WTC11 (cell line): Measurements from ENCODE around the gene MGAT5B. TPM values are rescaled to one million over a fixed set of nuclear protein-coding genes. Genes with fewer than 3 reads are reported as not detected.

ENCODE experiments used
- ATAC-seq: fragments of 200-7000 bp; cut with Tn5 transposase; 2 replicates; pipeline ENCODE4 v1.10.0; 2021; ENCODE audit warnings: mild to moderate bottlenecking, moderate library complexity
- CTCF ChIA-PET: fragments of 300-600 bp; sonication (Branson Sonifier 250); formaldehyde crosslinking; loops from one replicate; lab custom pipeline; 2021; ENCODE audit warnings: antibody characterized with exemption; lab: Charles Lee
- POLR2A ChIA-PET: fragments of 350-600 bp; sonication (Branson Sonifier 250); formaldehyde crosslinking; loops from one replicate; lab custom pipeline; 2021; ENCODE audit warnings: antibody characterized with exemption; lab: Charles Lee
- DNase-seq: peaks from one replicate; pipeline ENCODE4 v3.0.0; 2021; ENCODE audit warnings: low spot score
- H3K27ac Mint-ChIP-seq: 2 replicates; pipeline ENCODE4 v1.8.0; 2021; ENCODE audit warnings: mixed read lengths
- H3K27me3 Mint-ChIP-seq: 2 replicates; pipeline ENCODE4 v1.8.0; 2021; ENCODE audit warnings: low read depth, mild to moderate bottlenecking, moderate library complexity, mixed read lengths
- H3K36me3 Mint-ChIP-seq: 2 replicates; pipeline ENCODE4 v1.8.0; 2021; ENCODE audit warnings: mixed read lengths
- H3K4me1 Mint-ChIP-seq: 2 replicates; pipeline ENCODE4 v1.8.0; 2022; ENCODE audit warnings: mixed read lengths
- H3K4me3 Mint-ChIP-seq: 2 replicates; pipeline ENCODE4 v1.8.0; 2021; ENCODE audit warnings: mild to moderate bottlenecking, moderate library complexity, mixed read lengths
- H3K9me3 Mint-ChIP-seq: 2 replicates; pipeline ENCODE4 v1.8.0; 2021; ENCODE audit warnings: mixed read lengths
- AR ChIP-seq: fragments of 250-450 bp; sonication (Bioruptor Pico); IDR thresholded peaks from 2 replicates; pipeline ENCODE4 v1.9.0; 2021; ENCODE audit warnings: mild to moderate bottlenecking
- ATF1 ChIP-seq: sonication (generic); formaldehyde crosslinking; IDR thresholded peaks from 2 replicates; pipeline ENCODE4 v1.8.1; 2023; ENCODE audit warnings: mild to moderate bottlenecking, moderate library complexity, missing genetic modification reagents
- CREB1 ChIP-seq: sonication (generic); formaldehyde crosslinking; IDR thresholded peaks from 2 replicates; pipeline ENCODE4 v1.8.0; 2023; ENCODE audit warnings: mild to moderate bottlenecking, missing genetic modification reagents
- E2F5 ChIP-seq: sonication (generic); formaldehyde crosslinking; IDR thresholded peaks from 2 replicates; pipeline ENCODE4 v1.8.1; 2022; ENCODE audit warnings: mild to moderate bottlenecking, moderate library complexity, missing genetic modification reagents
- JAZF1 ChIP-seq: fragments of 250-450 bp; sonication (Bioruptor Pico); IDR thresholded peaks from 2 replicates; pipeline ENCODE4 v1.9.0; 2021; ENCODE audit warnings: moderate library complexity, mild to moderate bottlenecking, inconsistent platforms
- JUN ChIP-seq: sonication (generic); formaldehyde crosslinking; IDR thresholded peaks from 2 replicates; pipeline ENCODE4 v1.8.0; 2023; ENCODE audit warnings: mild to moderate bottlenecking, missing genetic modification reagents
- KAT7 ChIP-seq: sonication (generic); formaldehyde crosslinking; IDR thresholded peaks from 2 replicates; pipeline ENCODE4 v1.8.1; 2023; ENCODE audit warnings: missing genetic modification reagents, mild to moderate bottlenecking, borderline replicate concordance
- MYBL2 ChIP-seq: sonication (generic); formaldehyde crosslinking; IDR thresholded peaks from 2 replicates; pipeline ENCODE4 v1.8.1; 2023; ENCODE audit warnings: mild to moderate bottlenecking, moderate library complexity, missing genetic modification reagents
- NFATC4 ChIP-seq: fragments of 250-450 bp; sonication (Bioruptor Pico); IDR thresholded peaks from 2 replicates; pipeline ENCODE4 v1.9.0; 2021; ENCODE audit warnings: mild to moderate bottlenecking
- NR1H2 ChIP-seq: sonication (generic); formaldehyde crosslinking; IDR thresholded peaks from 2 replicates; pipeline ENCODE4 v1.9.0; 2021; ENCODE audit warnings: mild to moderate bottlenecking, moderate library complexity, missing genetic modification reagents
- OVOL2 ChIP-seq: fragments of 250-450 bp; sonication (Bioruptor Pico); IDR thresholded peaks from 2 replicates; pipeline ENCODE4 v1.9.0; 2021; ENCODE audit warnings: mild to moderate bottlenecking, borderline replicate concordance
- PREB ChIP-seq: sonication (generic); formaldehyde crosslinking; IDR thresholded peaks from 2 replicates; pipeline ENCODE4 v1.8.1; 2022; ENCODE audit warnings: mild to moderate bottlenecking, missing genetic modification reagents, moderate library complexity, borderline replicate concordance
- PRRX2 ChIP-seq: fragments of 250-450 bp; sonication (Bioruptor Pico); IDR thresholded peaks from 2 replicates; pipeline ENCODE4 v1.8.0; 2021; ENCODE audit warnings: mild to moderate bottlenecking
- SMAD4 ChIP-seq: sonication (generic); formaldehyde crosslinking; IDR thresholded peaks from 2 replicates; pipeline ENCODE4 v1.8.0; 2022; ENCODE audit warnings: mild to moderate bottlenecking, missing genetic modification reagents
- STAT6 ChIP-seq: sonication (generic); formaldehyde crosslinking; conservative IDR thresholded peaks from 2 replicates; pipeline ENCODE4 v1.8.1; 2023; ENCODE audit warnings: mild to moderate bottlenecking, low read depth, missing genetic modification reagents, moderate library complexity
- ZNF416 ChIP-seq: fragments of 250-450 bp; sonication (Bioruptor Pico); IDR thresholded peaks from 2 replicates; pipeline ENCODE4 v1.9.0; 2021; ENCODE audit warnings: mild to moderate bottlenecking, inconsistent platforms
- ZNF423 ChIP-seq: fragments of 250-450 bp; sonication (Bioruptor Pico); IDR thresholded peaks from 2 replicates; pipeline ENCODE4 v2.1.2; 2022; ENCODE audit warnings: mild to moderate bottlenecking, moderate library complexity
- ZNF671 ChIP-seq: fragments of 250-450 bp; sonication (Bioruptor Pico); IDR thresholded peaks from 2 replicates; pipeline ENCODE4 v1.8.0; 2021; ENCODE audit warnings: mild to moderate bottlenecking
- ZSCAN18 ChIP-seq: fragments of 250-450 bp; sonication (Bioruptor Pico); IDR thresholded peaks from 2 replicates; pipeline ENCODE4 v2.1.2; 2022; ENCODE audit warnings: mild to moderate bottlenecking, moderate library complexity
- total RNA-seq: library from RNA; stranded (reverse); gene quantifications from 3 replicates; pipeline ENCODE4 v1.2.3, GENCODE V29; 2021
- TF ChIP-seq, protein P1 (sequence below): sonication (generic); formaldehyde crosslinking; IDR thresholded peaks from 2 replicates; pipeline ENCODE4 v1.8.1; 2023; ENCODE audit warnings: mild to moderate bottlenecking, missing genetic modification reagents
- TF ChIP-seq, protein P2 (sequence below): sonication (generic); formaldehyde crosslinking; IDR thresholded peaks from 2 replicates; pipeline ENCODE4 v1.8.1; 2022; ENCODE audit warnings: low read depth, missing genetic modification reagents, borderline replicate concordance
- TF ChIP-seq, protein P3 (sequence below): sonication (generic); formaldehyde crosslinking; IDR thresholded peaks from 2 replicates; pipeline ENCODE4 v1.8.1; 2023; ENCODE audit warnings: mild to moderate bottlenecking, missing genetic modification reagents, moderate library complexity

MGAT5B gene
- total RNA-seq, 1 experiment from 2014 or later, result 11.6 TPM

GRCh38 chr17:76886395-76886794 is 18.2 kb downstream of the MGAT5B start (continued):
- TF ChIP-seq, protein P1, sequence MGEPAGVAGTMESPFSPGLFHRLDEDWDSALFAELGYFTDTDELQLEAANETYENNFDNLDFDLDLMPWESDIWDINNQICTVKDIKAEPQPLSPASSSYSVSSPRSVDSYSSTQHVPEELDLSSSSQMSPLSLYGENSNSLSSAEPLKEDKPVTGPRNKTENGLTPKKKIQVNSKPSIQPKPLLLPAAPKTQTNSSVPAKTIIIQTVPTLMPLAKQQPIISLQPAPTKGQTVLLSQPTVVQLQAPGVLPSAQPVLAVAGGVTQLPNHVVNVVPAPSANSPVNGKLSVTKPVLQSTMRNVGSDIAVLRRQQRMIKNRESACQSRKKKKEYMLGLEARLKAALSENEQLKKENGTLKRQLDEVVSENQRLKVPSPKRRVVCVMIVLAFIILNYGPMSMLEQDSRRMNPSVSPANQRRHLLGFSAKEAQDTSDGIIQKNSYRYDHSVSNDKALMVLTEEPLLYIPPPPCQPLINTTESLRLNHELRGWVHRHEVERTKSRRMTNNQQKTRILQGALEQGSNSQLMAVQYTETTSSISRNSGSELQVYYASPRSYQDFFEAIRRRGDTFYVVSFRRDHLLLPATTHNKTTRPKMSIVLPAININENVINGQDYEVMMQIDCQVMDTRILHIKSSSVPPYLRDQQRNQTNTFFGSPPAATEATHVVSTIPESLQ (CRISPR knock-in tag), result no peak
- TF ChIP-seq SMAD4 (CRISPR knock-in tag) (no peak), ZNF416 (CRISPR knock-in tag) (no peak), PREB (CRISPR knock-in tag) (no peak), OVOL2 (CRISPR knock-in tag) (no peak), JAZF1 (no peak), KAT7 (no peak), CREB1 (CRISPR knock-in tag) (no peak), ZSCAN18 (CRISPR knock-in tag) (no peak), E2F5 (CRISPR knock-in tag) (no peak), NFATC4 (CRISPR knock-in tag) (no peak)
- TF ChIP-seq, protein P2, sequence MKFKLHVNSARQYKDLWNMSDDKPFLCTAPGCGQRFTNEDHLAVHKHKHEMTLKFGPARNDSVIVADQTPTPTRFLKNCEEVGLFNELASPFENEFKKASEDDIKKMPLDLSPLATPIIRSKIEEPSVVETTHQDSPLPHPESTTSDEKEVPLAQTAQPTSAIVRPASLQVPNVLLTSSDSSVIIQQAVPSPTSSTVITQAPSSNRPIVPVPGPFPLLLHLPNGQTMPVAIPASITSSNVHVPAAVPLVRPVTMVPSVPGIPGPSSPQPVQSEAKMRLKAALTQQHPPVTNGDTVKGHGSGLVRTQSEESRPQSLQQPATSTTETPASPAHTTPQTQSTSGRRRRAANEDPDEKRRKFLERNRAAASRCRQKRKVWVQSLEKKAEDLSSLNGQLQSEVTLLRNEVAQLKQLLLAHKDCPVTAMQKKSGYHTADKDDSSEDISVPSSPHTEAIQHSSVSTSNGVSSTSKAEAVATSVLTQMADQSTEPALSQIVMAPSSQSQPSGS (CRISPR knock-in tag), result no peak
- TF ChIP-seq, protein P3, sequence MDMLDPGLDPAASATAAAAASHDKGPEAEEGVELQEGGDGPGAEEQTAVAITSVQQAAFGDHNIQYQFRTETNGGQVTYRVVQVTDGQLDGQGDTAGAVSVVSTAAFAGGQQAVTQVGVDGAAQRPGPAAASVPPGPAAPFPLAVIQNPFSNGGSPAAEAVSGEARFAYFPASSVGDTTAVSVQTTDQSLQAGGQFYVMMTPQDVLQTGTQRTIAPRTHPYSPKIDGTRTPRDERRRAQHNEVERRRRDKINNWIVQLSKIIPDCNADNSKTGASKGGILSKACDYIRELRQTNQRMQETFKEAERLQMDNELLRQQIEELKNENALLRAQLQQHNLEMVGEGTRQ, result no peak

DNA sequence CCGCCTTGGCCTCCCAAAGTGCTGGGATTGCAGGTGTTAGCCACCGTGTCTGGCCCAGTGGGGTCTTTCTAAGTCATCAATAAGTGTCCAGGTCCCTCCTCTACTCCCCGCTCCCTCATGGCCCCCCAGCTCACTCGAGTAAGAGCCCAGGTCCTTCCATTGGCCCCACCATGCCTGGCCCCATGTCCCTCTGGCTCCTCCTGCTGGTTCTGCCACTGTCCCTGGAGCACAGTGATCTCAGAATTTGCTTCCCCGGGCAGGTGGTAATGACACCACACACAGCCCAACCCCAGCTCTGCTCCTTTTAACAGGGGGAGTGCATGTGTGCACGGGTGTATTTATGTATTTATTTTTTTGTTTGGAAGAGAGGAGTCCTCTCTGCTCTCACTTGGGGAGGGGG is 19.6 kb downstream of the MGAT5B start:
- Mint-ChIP-seq H3K27ac (peak overlapping the region; percentile 4; the same call in 1 of the 2 replicates), H3K36me3 (no peaks in the 10 kb centered on the region), H3K9me3 (no peaks in the 10 kb centered on the region), H3K4me3 (no peak overlapping the region), H3K27me3 (no peaks in the 10 kb centered on the region), H3K4me1 (peaks cover 24% of the 10 kb centered on the region)
- CTCF ChIA-PET, result interaction anchor here (0.7 to 3.7 kb wide), 17 partner anchors 8 to 179 kb away, joined by 3 to 20 read pairs (median 6); partner anchors contain the start of gene MGAT5B
- ATAC-seq (0 out of 2 replicates have a peak, but pooled peaks have one; percentile 15), DNase-seq (no peak)
- POLR2A ChIA-PET, result no interaction called here
- TF ChIP-seq ZNF423 (CRISPR knock-in tag) (no peak), STAT6 (CRISPR knock-in tag) (no peak), ZSCAN18 (CRISPR knock-in tag) (no peak), ATF1 (no peak), PRRX2 (CRISPR knock-in tag) (no peak), KAT7 (no peak), NR1H2 (CRISPR knock-in tag) (no peak), AR (CRISPR knock-in tag) (no peak), MYBL2 (no peak), ZNF671 (CRISPR knock-in tag) (no peak), JUN (no peak)
